Vein endothelial cell (primary cell): Measurements from ENCODE around the gene TFIP11. TPM values are rescaled to one million over a fixed set of nuclear protein-coding genes. Genes with fewer than 3 reads are reported as not detected.

Experiments used
- small RNA-seq: library from RNA; depleted of rRNA; stranded (forward); fragments of <200 nt; gene quantifications from one replicate; pipeline ENCODE3, GENCODE V24; 2012
- total RNA-seq: library from RNA; depleted of rRNA; stranded (reverse); fragments of >200 nt; gene quantifications from 2 replicates; pipeline ENCODE4 v1.2.3, GENCODE V29; 2012

The TFIP11 gene
- 39.9 and 40.2 TPM in 2 replicates for total RNA-seq

DNA sequence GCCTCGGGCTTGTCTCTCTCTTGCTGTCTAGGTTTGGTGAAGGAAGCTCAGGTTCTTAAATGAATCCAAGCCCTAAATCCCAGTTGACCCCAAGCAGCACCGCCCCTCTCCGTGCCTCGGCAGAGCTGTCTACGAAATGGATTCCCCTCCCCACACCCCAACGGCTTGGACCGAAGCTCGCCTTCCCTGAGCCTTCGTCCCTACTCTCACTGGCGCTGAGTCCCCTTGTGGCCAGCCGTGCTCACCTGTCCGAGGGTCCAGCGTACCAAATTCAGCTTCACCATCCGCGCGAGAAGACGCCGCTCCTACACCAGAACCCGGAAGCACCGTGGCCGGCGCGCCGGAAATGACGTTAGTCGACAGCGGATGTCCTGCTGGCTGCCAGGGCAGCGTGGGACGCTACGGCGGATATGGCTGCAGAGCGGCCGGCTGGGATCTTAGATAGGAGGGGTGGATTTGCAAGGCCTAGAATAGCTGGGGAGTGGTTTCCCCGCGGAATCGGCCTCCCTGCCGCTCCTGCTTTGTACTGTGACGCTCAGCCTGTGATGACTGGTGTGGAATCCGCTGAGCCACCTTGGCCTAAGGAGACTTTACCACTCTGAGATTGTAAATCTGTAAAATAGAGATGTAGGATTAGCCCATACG is at the start of gene TFIP11:
Gene TFIP11 (minus strand): TSS at position 325 of the 645 bp plus-strand sequence. CDS start 2,201 bp downstream, outside the sequence.

DNA sequence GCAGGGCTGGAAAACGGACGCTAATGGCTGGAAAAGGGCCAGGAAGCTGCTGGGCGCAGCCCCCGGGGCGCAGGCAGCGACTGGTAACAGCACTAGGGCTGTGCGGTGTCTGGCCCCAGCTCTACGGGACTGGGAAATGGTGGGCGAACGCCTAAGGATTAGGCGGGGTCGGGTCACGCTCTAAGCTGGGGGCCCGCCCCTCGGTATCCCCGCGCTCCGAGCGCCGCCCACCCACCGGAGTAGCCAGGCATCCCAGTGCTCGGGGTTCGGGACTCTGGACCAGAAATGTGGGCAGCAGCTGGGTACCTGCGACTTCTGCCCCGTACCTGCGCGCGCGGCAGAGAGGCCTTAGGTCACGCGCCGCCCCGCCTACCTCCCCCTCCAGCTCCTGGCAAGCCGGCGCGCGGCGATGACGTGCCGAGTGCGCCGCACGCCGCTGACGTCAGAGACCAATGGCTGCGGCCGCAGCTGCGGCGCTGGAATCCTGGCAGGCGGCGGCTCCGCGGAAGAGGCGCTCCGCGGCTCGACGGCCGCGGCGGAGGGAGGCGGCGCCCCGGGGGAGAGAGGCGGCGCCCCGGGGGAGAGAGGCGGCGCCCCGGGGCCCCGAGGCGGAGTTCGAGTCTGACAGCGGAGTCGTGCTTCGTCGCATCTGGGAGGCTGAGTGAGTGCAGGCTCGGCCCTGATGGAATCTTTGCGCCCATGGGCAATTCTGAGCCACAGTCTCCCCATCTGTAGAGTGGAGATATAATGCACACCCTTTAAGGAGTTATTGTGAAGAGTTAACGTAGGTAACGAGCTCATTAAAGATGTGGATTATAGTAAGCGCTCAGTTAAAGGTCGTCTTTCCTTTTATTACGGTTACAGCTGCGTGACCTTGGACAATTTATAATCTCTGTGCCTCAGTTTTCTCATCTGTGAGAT is 28.6 kb downstream of the TFIP11 start, which contains the start of the genes HPS4 and SRRD:
Gene HPS4 (minus strand): TSS at position 345 of the 921 bp plus-strand sequence. CDS start 2,021 bp downstream, outside the sequence.
Gene SRRD (plus strand): TSS at position 439 of the 921 bp plus-strand sequence. CDS start 14 bp downstream, at position 453.

Small RNA genes lying within 50 kb of the gene (small RNA-seq; reads per million reads assigned to genes)
- gene MIR548J = 6.8 reads per million, percentile 94 among the genes with 10 or more reads in this experiment

Other genes starting within 250 kb of the TFIP11 start
- 4.2 and 5.3 TPM in 2 replicates for gene ASPHD2, start 83.2 kb downstream of the TFIP11 start, total RNA-seq
- 26.1 and 32.2 TPM in 2 replicates for gene HPS4, start 28.7 kb downstream of the TFIP11 start, total RNA-seq
- 21.9 and 26.2 TPM in 2 replicates for gene SRRD, start 28.6 kb downstream of the TFIP11 start, total RNA-seq
- 63.7 and 68.9 TPM in 2 replicates for gene TPST2, start 77.7 kb upstream of the TFIP11 start, total RNA-seq
- gene CRYBB1, start 105.6 kb upstream of the TFIP11 start, total RNA-seq = not detected in 2 replicates
- not detected in 2 replicates for gene CRYBA4, start 109.5 kb upstream of the TFIP11 start, total RNA-seq
- 0.33 and 0.48 TPM in 2 replicates for gene MIAT, start 145.1 kb upstream of the TFIP11 start, total RNA-seq